Osteoblast (primary cell): ENCODE data around the gene CLEC20A. TPM values are rescaled to one million over a fixed set of nuclear protein-coding genes. Genes with fewer than 3 reads are reported as not detected.

ENCODE experiments used
- DNase-seq: peaks from one replicate; pipeline ENCODE4 v3.0.0; 2011; ENCODE audit warnings: low spot score, mixed read lengths; ENCODE audit not compliant: insufficient read length; ENCODE audit errors: missing footprints
- H2AFZ ChIP-seq: 2 replicates; pipeline ENCODE4 v1.6.0; 2011; ENCODE audit warnings: mild to moderate bottlenecking, low read length
- H3K27ac ChIP-seq: 2 replicates; pipeline ENCODE4 v1.5.1; 2011; ENCODE audit warnings: mild to moderate bottlenecking, low read depth, low read length, moderate library complexity
- H3K27me3 ChIP-seq: 2 replicates; pipeline ENCODE4 v1.6.0; 2012; ENCODE audit warnings: mild to moderate bottlenecking, control low read depth, inconsistent platforms, low read length, moderate library complexity; ENCODE audit not compliant: insufficient read depth
- H3K36me3 ChIP-seq: 2 replicates; pipeline ENCODE4 v1.5.1; 2011; ENCODE audit warnings: mild to moderate bottlenecking, low read length, control low read depth, moderate library complexity; ENCODE audit not compliant: insufficient read depth
- H3K4me1 ChIP-seq: 2 replicates; pipeline ENCODE4 v1.5.1; 2011; ENCODE audit warnings: mild to moderate bottlenecking, low read length, control low read depth, moderate library complexity; ENCODE audit not compliant: insufficient read depth
- H3K4me2 ChIP-seq: 2 replicates; pipeline ENCODE4 v1.6.0; 2011; ENCODE audit warnings: mild to moderate bottlenecking, low read length; ENCODE audit not compliant: insufficient read depth
- H3K4me3 ChIP-seq: fragments of 200-600 bp; sonication (generic); 3 replicates; pipeline ENCODE4 v1.5.1; 2012; ENCODE audit warnings: mild to moderate bottlenecking, low read length, inconsistent platforms; ENCODE audit not compliant: insufficient read depth
- H3K79me2 ChIP-seq: 2 replicates; pipeline ENCODE4 v1.6.0; 2012; ENCODE audit warnings: mild to moderate bottlenecking, low read length, control low read depth, inconsistent platforms; ENCODE audit not compliant: insufficient read depth
- H3K9me3 ChIP-seq: 2 replicates; pipeline ENCODE4 v1.5.1; 2011; ENCODE audit warnings: low read depth, low read length, control low read depth
- H4K20me1 ChIP-seq: 2 replicates; pipeline ENCODE4 v1.6.0; 2012; ENCODE audit warnings: mild to moderate bottlenecking, low read length, control low read depth; ENCODE audit not compliant: insufficient read depth
- CTCF ChIP-seq: IDR thresholded peaks from 2 replicates; pipeline ENCODE4 v1.5.1; 2011; ENCODE audit warnings: mild to moderate bottlenecking, low read depth, low read length, moderate library complexity; ENCODE audit errors: extremely low read depth
- total RNA-seq: library from RNA; depleted of rRNA; stranded (reverse); fragments of >200 nt; gene quantifications from 2 replicates; pipeline ENCODE4 v1.2.3, GENCODE V29; 2012

Gene CLEC20A
- total RNA-seq, 1 donor = under 0.01 TPM

DNA sequence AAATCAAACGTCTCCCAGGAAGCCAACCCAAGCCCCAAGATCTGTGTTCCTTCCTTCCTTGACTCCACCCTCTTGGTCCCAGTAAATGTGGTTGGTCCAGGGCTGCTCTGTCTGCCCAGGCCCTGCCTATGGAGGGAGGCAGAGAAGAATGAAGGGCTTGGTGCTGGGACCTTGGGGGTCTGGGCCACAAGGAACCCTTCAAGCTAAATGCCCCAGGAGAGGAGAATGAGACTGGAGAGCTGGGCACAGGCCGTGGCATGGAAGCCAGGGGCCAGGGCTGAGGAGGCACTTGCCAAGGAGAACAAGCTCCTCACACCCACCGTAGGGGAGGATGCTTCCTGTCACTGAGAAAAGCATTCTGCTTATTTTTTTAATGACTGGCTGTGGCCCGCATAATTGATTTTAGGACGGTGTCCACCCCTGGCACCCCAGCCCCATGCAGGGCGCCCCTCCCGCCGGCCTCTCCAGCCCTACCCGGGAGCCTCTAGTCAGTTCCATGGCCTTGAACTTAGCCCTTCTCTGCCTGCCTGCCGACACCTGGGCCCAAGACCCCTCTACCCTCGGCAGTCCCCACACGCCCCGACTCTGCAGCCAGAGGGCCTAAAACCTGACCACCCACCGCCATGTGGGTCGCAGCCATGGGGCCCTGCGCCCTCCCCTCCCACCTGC is 889 bp downstream of the CLEC20A start:
- DNase-seq = peak; percentile 63

GRCh38 chr1:178495158-178495557 is 1.6 kb downstream of the CLEC20A start:
- no peaks in the 10 kb centered on the region for H3K27me3 ChIP-seq
- no peak overlapping the region for H3K27ac ChIP-seq
- H2AFZ ChIP-seq = no peak overlapping the region
- no peak for TF ChIP-seq CTCF
- no peak overlapping the region for H3K4me2 ChIP-seq
- no peaks in the 10 kb centered on the region for H3K9me3 ChIP-seq
- H3K4me1 ChIP-seq = no peaks in the 10 kb centered on the region
- H3K36me3 ChIP-seq = no peaks in the 10 kb centered on the region
- H3K4me3 ChIP-seq = no peak overlapping the region
- H3K79me2 ChIP-seq = no peaks in the 10 kb centered on the region
- H4K20me1 ChIP-seq = no peaks in the 10 kb centered on the region
- peak; percentile 75 for DNase-seq

More for the DNA sequence above, 889 bp downstream of the CLEC20A start:
- Histone ChIP-seq H3K27me3 (no peaks in the 10 kb centered on the region), H4K20me1 (no peaks in the 10 kb centered on the region), H3K9me3 (no peaks in the 10 kb centered on the region), H3K79me2 (no peaks in the 10 kb centered on the region), H3K27ac (no peak overlapping the region), H3K4me3 (no peak overlapping the region), H3K4me1 (no peaks in the 10 kb centered on the region), H2AFZ (no peak overlapping the region), H3K4me2 (no peak overlapping the region), H3K36me3 (no peaks in the 10 kb centered on the region)
- no peak for TF ChIP-seq CTCF

DNA sequence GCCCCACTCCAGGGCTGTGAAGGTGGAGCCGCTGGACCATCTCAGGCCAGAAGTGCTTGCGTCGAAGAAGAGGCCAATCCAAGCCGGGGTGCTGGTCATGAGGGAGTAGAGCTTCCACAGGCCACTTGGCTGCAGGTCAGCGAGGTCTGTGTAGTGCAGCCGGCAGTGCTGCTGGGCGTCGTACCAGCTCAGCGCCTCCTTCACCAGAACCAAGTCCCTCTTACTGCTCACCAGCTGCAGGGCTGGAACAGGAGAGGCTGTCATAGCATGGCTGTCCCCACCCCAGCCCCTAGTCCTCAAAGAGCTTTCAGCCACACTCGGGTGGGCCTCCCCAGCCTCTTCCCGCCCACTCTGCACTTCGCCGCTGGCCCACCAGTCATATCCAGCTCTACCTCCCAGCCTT is 2.2 kb downstream of the CLEC20A start:
- no peaks in the 10 kb centered on the region for H4K20me1 ChIP-seq

More for the DNA sequence above, 2.2 kb downstream of the CLEC20A start:
- DNase-seq = no peak
- H3K27ac ChIP-seq = no peak overlapping the region
- no peak for TF ChIP-seq CTCF
- no peak overlapping the region for H3K4me3 ChIP-seq
- H2AFZ ChIP-seq = no peak overlapping the region
- H3K4me2 ChIP-seq = no peak overlapping the region
- H3K9me3 ChIP-seq = no peaks in the 10 kb centered on the region
- H3K4me1 ChIP-seq = no peaks in the 10 kb centered on the region
- no peaks in the 10 kb centered on the region for H3K36me3 ChIP-seq
- H3K27me3 ChIP-seq = no peaks in the 10 kb centered on the region
- H3K79me2 ChIP-seq = no peaks in the 10 kb centered on the region
